GM23248 (cell line): ENCODE results near the gene PAN2.

Experiments used
- EZH2 ChIP-seq: fragments of 200-600 bp; sonication (generic); IDR thresholded peaks from 2 replicates; pipeline ENCODE4 v1.6.1; 2018; ENCODE audit warnings: antibody characterized with exemption, mild to moderate bottlenecking; ENCODE audit not compliant: insufficient read depth, poor library complexity, severe bottlenecking
- EZH2phosphoT487 ChIP-seq: fragments of 200-600 bp; sonication (generic); IDR thresholded peaks from 2 replicates; pipeline ENCODE4 v1.6.1; 2018; ENCODE audit warnings: antibody characterized with exemption, moderate library complexity, mild to moderate bottlenecking, low read depth; ENCODE audit not compliant: insufficient read depth

DNA sequence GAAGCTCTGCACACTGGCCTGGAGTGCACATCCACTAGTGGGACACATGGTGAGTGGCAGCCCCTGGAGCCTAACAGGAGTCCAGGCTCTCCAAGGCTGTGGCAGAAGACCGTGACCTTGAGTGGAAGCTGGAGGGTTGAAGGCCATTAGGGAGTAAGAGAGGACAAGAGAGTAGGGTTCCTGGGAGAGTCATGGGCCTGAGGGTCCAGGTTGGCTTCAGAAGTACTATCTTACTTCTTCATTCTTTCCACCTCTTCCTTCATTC lies 5.3 kb upstream of the PAN2 start:
- no peak for TF ChIP-seq EZH2phosphoT487
- TF ChIP-seq EZH2 = no peak
